ENCODE results near the gene SNX25. TPM values are rescaled to one million over a fixed set of nuclear protein-coding genes. Genes with fewer than 3 reads are reported as not detected.
"Not testable (repeated sequence)": the region's sequence is repeated elsewhere in the genome, so short reads cannot be mapped to it uniquely, and the experiment has no call there.

The SNX25 gene
- total RNA-seq: 10.5 TPM
- long read RNA-seq, transcript SNX25-201 (19 exons, 3,264 nt): major isoform, 11 of 23 reads
- long read RNA-seq, partial matches to known transcripts: 1 of 23 reads
- long read RNA-seq, other reads (novel, unspliced or antisense): 11 of 23 reads

- DNase-seq (ENCODE audit: low spot score): peak; percentile 91
- intact Hi-C loops (cut with DNase I): loop anchor here (10.0 kb wide), 1 partner anchor 386 kb away; no protein-coding TSS in a partner anchor
Observed at GRCh38 chr4:185209031-185209851, at the start of gene SNX25. Gene SNX25, plus strand, starts transcription at chr4:185209598. Its CDS starts 229 bp downstream, at chr4:185209827.

GRCh38 chr4:185165605-185166063, 43.8 kb upstream of the SNX25 start:
- no peak for DNase-seq (ENCODE audit: low spot score)
- intact Hi-C loops (cut with DNase I): no loop called here

- intact Hi-C loops (cut with DNase I): no loop called here
- no peak for DNase-seq (ENCODE audit: low spot score)
Observed at GRCh38 chr4:185167234-185167633, 42.2 kb upstream of the SNX25 start.

- no peak for DNase-seq (ENCODE audit: low spot score)
- intact Hi-C loops (cut with DNase I): no loop called here
Observed at GRCh38 chr4:185171373-185172071, 37.9 kb upstream of the SNX25 start.

GRCh38 chr4:185179488-185179887, 29.9 kb upstream of the SNX25 start:
- DNase-seq (ENCODE audit: low spot score): no peak
- intact Hi-C loops (cut with DNase I): no loop called here

- intact Hi-C loops (cut with DNase I): loop anchor here (2.0 to 5.0 kb wide), 4 partner anchors 35 to 177 kb away; no protein-coding TSS in a partner anchor
- DNase-seq (ENCODE audit: low spot score): no peak
Observed at GRCh38 chr4:185182239-185182638, 27.2 kb upstream of the SNX25 start.

GRCh38 chr4:185183622-185184281, 25.6 kb upstream of the SNX25 start:
- intact Hi-C loops (cut with DNase I): loop anchor here (2.0 to 5.0 kb wide), 4 partner anchors 36 to 179 kb away; no protein-coding TSS in a partner anchor
- peak; percentile 78 for DNase-seq (ENCODE audit: low spot score)

GRCh38 chr4:185186769-185187168, 22.6 kb upstream of the SNX25 start:
- DNase-seq (ENCODE audit: low spot score): no peak
- intact Hi-C loops (cut with DNase I): no loop called here

- no peak for DNase-seq (ENCODE audit: low spot score)
- intact Hi-C loops (cut with DNase I): no loop called here
Observed at GRCh38 chr4:185189606-185190305, 19.6 kb upstream of the SNX25 start.

- no peak for DNase-seq (ENCODE audit: low spot score)
- intact Hi-C loops (cut with DNase I): no loop called here
Observed at GRCh38 chr4:185190306-185190856, 19.0 kb upstream of the SNX25 start.

GRCh38 chr4:185192059-185192458, 17.3 kb upstream of the SNX25 start:
- intact Hi-C loops (cut with DNase I): no loop called here
- DNase-seq (ENCODE audit: low spot score): no peak

- intact Hi-C loops (cut with DNase I): no loop called here
- DNase-seq (ENCODE audit: low spot score): no peak
Observed at GRCh38 chr4:185194924-185195888, 14.2 kb upstream of the SNX25 start.

GRCh38 chr4:185196437-185196836, 13.0 kb upstream of the SNX25 start:
- intact Hi-C loops (cut with DNase I): no loop called here
- no peak for DNase-seq (ENCODE audit: low spot score)

- DNase-seq (ENCODE audit: low spot score); intact Hi-C loops (cut with DNase I): not testable (repeated sequence)
Observed at GRCh38 chr4:185198189-185198588, 11.2 kb upstream of the SNX25 start.

- DNase-seq (ENCODE audit: low spot score): no peak
- intact Hi-C loops (cut with DNase I): loop anchor here (5.0 to 10.0 kb wide), 3 partner anchors 195 to 393 kb away; partner anchors contain the start of genes ANKRD37, CCDC110 and LRP2BP
Observed at GRCh38 chr4:185201977-185202962, 7.1 kb upstream of the SNX25 start.

- intact Hi-C loops (cut with DNase I): loop anchor here (5.0 to 10.0 kb wide), 3 partner anchors 194 to 392 kb away; partner anchors contain the start of genes ANKRD37, CCDC110 and LRP2BP
- no peak for DNase-seq (ENCODE audit: low spot score)
Observed at GRCh38 chr4:185202984-185203485, 6.4 kb upstream of the SNX25 start.

Measured in cardiac septum (tissue), 1 donor.